Measurements from ENCODE around the gene TRIM46. TPM values are rescaled to one million over a fixed set of nuclear protein-coding genes. Genes with fewer than 3 reads are reported as not detected.
"Not testable (repeated sequence)": the region's sequence is repeated elsewhere in the genome, so short reads cannot be mapped to it uniquely, and the experiment has no call there.

The TRIM46 gene
- total RNA-seq, 1 donor from 2014 or later = 10.7 TPM

DNA sequence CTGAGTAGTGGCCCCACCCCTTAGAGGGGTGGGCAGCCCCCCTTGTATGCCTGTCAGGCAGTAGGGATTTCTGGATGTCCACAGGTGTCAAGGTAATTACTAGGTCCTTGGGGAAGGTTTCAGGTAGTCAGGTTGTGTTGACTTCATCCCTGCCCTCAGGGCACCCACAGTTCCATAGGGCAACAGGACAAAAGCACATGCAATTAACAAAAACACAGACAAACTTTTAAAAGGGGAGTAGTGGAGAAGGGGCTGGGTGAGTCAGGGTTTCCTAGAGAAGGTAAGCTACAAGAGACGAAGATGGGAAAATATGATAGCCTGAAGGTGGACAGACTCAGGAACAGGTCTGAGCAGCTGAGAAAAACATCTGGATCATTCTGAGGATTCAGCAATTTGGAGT lies 14.7 kb upstream of the TRIM46 start:
- H3K27ac Mint-ChIP-seq = no peak overlapping the region
- intact Hi-C loops (cut with micrococcal nuclease) = no loop called here
- no peak for DNase-seq
- no peak overlapping the region for H3K4me3 Mint-ChIP-seq
- no peaks in the 10 kb centered on the region for H3K4me1 Mint-ChIP-seq
- no peaks in the 10 kb centered on the region for H3K36me3 Mint-ChIP-seq (ENCODE audit: low read depth)
- H3K27me3 Mint-ChIP-seq = peaks cover 25% of the 10 kb centered on the region
- H3K9me3 Mint-ChIP-seq = no peaks in the 10 kb centered on the region

DNA sequence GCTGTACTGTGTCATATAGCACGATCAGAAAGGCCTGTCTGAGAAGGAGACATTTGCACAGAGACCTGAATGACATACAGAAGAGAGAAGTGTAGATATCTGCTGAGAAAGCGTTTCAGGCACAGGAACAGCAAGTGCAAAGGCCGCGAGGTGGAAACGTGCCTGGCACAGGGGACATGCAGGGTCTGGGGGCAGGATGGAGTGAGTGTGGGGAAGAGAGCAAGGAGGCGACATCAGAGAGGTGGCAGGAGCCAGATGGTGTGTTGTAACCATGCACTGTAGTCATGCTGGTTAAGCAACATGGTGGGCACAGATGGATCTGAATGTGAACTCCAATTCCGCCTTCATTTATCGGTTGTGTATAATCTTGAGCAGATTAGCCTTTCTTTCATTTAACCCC lies 13.5 kb upstream of the TRIM46 start:
- no peaks in the 10 kb centered on the region for H3K9me3 Mint-ChIP-seq
- intact Hi-C loops (cut with micrococcal nuclease) = no loop called here
- DNase-seq = no peak

DNA sequence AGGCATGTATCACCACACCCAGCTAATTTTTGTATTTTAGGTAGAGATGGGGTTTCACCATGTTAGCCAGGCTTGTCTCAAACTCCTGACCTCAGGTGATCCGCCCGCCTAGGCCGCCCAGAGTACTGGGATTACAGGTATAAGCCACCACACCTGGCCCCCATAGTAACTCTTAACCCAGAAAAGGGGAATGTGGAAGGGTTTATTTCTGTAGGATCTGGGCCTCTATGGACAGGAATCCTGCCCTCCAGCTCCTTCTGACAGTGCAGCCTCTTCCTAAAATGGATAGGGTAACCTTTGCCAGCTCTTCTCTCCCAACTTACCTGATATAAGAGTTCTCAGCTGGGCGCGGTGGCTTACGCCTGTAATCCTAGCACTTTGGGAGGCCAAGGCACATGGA lies 11.0 kb upstream of the TRIM46 start:
- H3K9me3 Mint-ChIP-seq; intact Hi-C loops (cut with micrococcal nuclease); H3K27me3 Mint-ChIP-seq; H3K27ac Mint-ChIP-seq; H3K4me1 Mint-ChIP-seq; H3K36me3 Mint-ChIP-seq (ENCODE audit: low read depth); H3K4me3 Mint-ChIP-seq; DNase-seq: not testable (repeated sequence)

More for the DNA sequence above, 13.5 kb upstream of the TRIM46 start:
- no peak overlapping the region for H3K4me3 Mint-ChIP-seq
- no peaks in the 10 kb centered on the region for H3K4me1 Mint-ChIP-seq
- peaks cover 17% of the 10 kb centered on the region for H3K27me3 Mint-ChIP-seq
- H3K27ac Mint-ChIP-seq = peak overlapping the region; percentile 4
- H3K36me3 Mint-ChIP-seq (ENCODE audit: low read depth) = no peaks in the 10 kb centered on the region

DNA sequence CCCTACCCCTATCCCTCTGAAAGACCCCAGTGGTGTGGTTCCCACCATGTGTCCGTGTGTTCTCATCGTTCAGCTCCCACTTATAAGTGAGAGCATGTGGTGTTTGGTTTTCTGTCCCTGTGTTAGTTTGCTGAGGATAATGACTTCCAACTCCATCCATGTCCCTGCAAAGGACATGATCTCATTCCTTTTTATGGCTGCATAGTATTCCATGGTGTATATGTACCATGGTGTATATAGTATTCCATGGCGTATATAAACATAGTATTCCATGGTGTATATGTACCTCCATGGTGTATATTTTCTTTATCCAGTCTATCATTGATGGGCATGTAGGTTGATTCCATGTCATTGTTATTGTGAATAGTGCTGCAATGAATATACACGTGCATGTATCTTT lies 9.9 kb upstream of the TRIM46 start:
- H3K4me3 Mint-ChIP-seq; H3K27me3 Mint-ChIP-seq; DNase-seq; intact Hi-C loops (cut with micrococcal nuclease); H3K9me3 Mint-ChIP-seq; H3K27ac Mint-ChIP-seq; H3K36me3 Mint-ChIP-seq (ENCODE audit: low read depth): not testable (repeated sequence)
- peaks cover 11% of the 10 kb centered on the region for H3K4me1 Mint-ChIP-seq

DNA sequence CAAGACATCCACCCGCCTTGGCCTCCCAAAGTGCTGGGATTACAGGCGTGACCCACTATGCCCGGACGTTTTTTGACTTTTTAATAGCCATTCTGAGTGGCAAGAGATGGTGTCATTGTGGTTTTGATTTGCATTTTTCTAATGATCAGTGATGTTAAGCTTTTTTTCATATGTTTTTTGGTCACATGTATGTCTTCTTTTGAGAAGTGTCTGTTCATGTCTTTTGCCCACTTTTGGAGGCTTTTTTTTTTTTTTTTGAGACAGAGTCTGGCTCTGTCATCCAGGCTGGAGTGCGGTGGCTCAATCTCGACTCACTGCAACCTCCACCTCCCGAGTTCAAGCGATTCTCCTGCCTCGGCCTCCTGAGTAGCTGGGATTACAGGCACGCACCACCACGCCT lies 9.0 kb upstream of the TRIM46 start:
- H3K4me3 Mint-ChIP-seq, H3K27me3 Mint-ChIP-seq, H3K9me3 Mint-ChIP-seq, DNase-seq, H3K27ac Mint-ChIP-seq: not testable (repeated sequence)
- intact Hi-C loops (cut with micrococcal nuclease) = loop anchor here (5.0 kb wide), 1 partner anchor 37 kb away; the partner anchor contains the start of gene EFNA1
- H3K36me3 Mint-ChIP-seq (ENCODE audit: low read depth) = peaks cover 12% of the 10 kb centered on the region
- H3K4me1 Mint-ChIP-seq = peaks cover 15% of the 10 kb centered on the region

DNA sequence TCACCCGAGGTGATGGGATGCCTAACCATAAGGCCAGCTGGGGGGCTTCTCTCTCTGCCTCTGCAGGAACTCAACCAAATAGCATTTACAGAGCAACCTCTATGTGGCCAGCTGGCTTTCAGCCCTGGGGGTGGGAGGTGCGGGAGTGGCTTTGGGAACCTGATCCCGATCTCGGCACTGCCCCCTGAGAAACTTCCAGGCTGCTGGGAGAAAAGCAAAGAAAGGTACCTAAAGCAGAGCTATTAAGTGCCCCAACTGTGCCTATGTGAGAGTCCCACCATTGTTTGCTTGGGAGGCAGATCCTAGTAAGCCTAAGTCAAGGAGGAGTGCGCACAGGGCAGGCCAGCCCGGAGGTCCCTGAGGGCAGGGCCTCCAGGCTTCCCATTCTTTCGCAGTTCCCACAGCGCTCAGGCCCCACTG lies 7.6 kb upstream of the TRIM46 start:
- Mint-ChIP-seq H3K9me3 (no peaks in the 10 kb centered on the region), H3K36me3 (ENCODE audit: low read depth) (peaks cover 19% of the 10 kb centered on the region), H3K4me3 (no peak overlapping the region), H3K27ac (no peak overlapping the region), H3K27me3 (peaks cover 4% of the 10 kb centered on the region), H3K4me1 (peaks cover 18% of the 10 kb centered on the region)
- intact Hi-C loops (cut with micrococcal nuclease) = loop anchor here (5.0 kb wide), 1 partner anchor 39 kb away; the partner anchor contains the start of gene EFNA1
- DNase-seq = no peak

DNA sequence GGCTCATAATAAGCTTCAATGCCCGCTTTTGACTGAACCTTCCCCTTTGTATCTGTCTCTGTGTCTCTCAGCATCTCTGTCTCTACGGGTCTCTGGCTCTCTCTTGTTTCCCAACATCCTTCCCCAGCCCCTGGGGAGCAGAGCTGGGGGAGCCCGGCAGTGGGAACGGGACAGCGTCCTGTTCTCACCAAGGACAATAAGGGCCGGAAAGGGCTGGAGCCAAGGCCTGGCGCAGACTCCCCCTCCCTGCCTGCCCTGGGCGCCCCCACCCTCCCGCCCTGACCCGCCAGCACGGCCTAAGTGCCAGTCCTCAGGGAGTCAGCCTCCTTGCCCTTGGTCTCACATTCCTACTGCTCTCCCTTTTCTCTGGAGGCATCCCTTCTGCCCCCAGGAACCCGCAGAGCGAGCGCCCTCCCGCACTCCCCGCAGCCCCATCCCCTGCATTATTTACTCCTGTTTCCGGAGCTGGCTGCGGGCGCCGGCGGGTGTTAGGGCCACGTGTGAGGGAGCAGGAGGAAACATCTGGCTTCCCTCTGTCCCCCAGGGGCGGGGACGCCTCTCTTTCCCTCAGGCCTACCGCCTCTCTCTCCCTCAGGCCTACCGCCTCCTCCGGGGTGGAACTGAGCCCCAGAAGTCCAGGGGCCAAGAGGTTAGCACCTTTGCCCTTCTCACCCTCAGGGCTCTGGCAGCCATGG lies 7.0 kb upstream of the TRIM46 start:
- Mint-ChIP-seq H3K9me3 (no peaks in the 10 kb centered on the region), H3K27ac (no peak overlapping the region), H3K36me3 (ENCODE audit: low read depth) (peaks cover 20% of the 10 kb centered on the region), H3K4me3 (no peak overlapping the region), H3K27me3 (peaks cover 4% of the 10 kb centered on the region), H3K4me1 (peaks cover 18% of the 10 kb centered on the region)
- DNase-seq = peak; percentile 56
- intact Hi-C loops (cut with micrococcal nuclease) = loop anchor here (1.0 to 5.0 kb wide), 2 partner anchors 39 to 75 kb away; partner anchors contain the start of gene EFNA1

DNA sequence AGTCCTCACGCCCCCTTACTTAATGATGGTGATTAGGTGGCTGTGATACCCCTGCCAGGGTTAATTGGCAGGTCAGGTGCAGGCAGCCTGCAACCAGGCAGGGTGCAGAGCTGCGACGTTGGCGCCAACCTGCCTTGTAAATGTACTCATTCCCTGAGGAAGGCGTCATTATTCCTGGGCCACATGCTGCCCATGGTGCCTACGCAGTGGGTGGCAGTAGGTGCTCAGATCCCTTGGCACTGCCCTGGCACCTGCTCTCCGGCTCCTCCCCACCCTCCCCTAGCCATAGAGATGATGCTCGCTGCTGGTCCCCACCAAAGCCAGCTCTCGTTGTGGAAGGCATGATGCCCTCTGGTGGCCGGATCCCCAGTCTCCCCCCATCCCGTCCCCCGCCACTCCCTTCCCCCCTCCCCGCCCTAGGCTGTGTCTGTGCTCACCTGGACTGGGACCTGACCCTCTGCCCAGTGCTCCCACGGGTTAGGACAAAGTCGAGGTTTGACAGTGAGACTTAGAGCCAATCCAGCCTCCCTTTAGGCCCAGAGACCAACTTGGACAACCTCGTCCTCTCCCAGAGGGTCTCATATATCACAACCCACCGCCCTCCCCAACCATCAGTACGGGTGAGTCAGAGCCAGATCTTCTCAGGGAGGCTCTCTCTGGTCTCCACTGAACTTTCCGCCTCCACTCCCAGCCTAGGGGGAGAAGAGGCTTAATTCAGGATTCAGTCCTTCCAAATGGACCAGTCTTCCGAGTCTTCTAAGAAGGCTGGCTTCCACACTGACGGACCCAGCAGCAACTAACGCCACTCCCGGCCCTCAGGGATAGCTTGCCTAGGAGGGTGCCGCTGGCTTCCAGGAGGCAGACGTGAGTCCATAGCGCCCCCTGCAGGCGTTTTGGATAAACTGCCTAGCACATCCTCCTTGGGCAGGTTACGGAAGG lies 6.2 kb upstream of the TRIM46 start:
- H3K4me3 Mint-ChIP-seq = peak overlapping the region; percentile 68
- no peaks in the 10 kb centered on the region for H3K9me3 Mint-ChIP-seq
- H3K27ac Mint-ChIP-seq = peak overlapping the region; percentile 29
- peaks cover 25% of the 10 kb centered on the region for H3K36me3 Mint-ChIP-seq (ENCODE audit: low read depth)
- peaks cover 24% of the 10 kb centered on the region for H3K4me1 Mint-ChIP-seq
- DNase-seq = peak; percentile 96
- H3K27me3 Mint-ChIP-seq = peaks cover 4% of the 10 kb centered on the region
- intact Hi-C loops (cut with micrococcal nuclease) = loop anchor here (1.0 to 5.0 kb wide), 3 partner anchors 40 to 76 kb away; partner anchors contain the start of gene EFNA1

DNA sequence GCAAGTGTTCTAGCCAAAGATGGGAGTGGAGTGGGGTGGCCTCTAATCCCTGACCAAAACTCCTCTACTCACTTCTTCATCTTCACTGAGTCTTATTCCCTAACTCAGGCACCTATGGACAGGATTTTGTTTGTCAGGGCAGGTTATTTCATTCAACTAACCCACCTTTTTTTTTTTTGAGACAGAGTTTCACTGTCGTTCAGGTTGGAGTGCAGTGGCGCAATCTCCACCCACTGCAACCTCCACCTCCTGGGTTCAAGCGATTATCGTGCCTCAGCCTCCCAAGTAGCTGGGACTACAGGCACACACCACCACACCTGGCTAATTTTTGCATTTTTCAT lies 5.6 kb upstream of the TRIM46 start:
- H3K4me1 Mint-ChIP-seq = peaks cover 27% of the 10 kb centered on the region
- not testable (repeated sequence) for H3K9me3 Mint-ChIP-seq, H3K27me3 Mint-ChIP-seq, DNase-seq, H3K27ac Mint-ChIP-seq, H3K4me3 Mint-ChIP-seq
- intact Hi-C loops (cut with micrococcal nuclease) = loop anchor here (1.0 to 5.0 kb wide), 2 partner anchors 41 to 74 kb away; partner anchors contain the start of gene EFNA1
- peaks cover 26% of the 10 kb centered on the region for H3K36me3 Mint-ChIP-seq (ENCODE audit: low read depth)

DNA sequence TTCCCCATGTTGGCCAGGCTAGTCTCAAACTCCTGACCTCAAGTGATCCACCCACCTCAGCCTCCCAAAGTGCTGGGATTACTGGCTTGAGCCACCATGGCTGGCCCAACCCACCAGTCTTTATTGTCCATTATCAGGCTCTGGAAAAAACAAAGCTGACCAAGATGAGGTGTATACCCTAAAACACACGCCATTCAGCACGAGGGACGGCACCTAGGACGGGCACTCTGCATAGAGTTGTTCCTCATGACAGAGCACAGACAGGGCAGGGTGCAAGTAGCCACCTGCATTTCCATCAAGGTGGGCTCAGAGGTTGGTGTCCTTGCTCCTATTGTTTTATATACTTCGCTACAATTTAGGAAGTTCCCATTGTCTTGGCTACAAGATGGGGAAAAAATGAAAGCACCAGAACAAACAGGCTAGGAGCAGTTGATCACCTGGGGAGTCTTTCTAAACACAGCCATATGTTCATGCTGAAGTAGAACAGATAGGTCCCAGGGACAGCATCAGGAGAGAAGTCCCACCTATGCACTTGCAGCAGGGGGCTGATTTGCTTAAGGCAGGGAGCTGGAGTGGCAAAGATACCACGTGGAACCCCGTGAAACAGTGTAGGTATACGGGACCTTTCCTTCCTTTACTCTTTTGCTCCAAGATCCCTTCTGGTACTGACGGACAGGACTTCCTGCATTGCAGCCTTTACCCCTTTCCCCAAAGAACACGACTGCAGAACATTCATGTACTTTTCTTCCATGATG lies 5.0 kb upstream of the TRIM46 start:
- intact Hi-C loops (cut with micrococcal nuclease) = loop anchor here (1.0 to 5.0 kb wide), 2 partner anchors 41 to 74 kb away; partner anchors contain the start of gene EFNA1
- H3K36me3 Mint-ChIP-seq (ENCODE audit: low read depth) = peaks cover 28% of the 10 kb centered on the region
- peak; percentile 57 for DNase-seq
- H3K27me3 Mint-ChIP-seq = peaks cover 10% of the 10 kb centered on the region
- no peak overlapping the region for H3K4me3 Mint-ChIP-seq
- no peak overlapping the region for H3K27ac Mint-ChIP-seq
- no peaks in the 10 kb centered on the region for H3K9me3 Mint-ChIP-seq
- peaks cover 33% of the 10 kb centered on the region for H3K4me1 Mint-ChIP-seq

DNA sequence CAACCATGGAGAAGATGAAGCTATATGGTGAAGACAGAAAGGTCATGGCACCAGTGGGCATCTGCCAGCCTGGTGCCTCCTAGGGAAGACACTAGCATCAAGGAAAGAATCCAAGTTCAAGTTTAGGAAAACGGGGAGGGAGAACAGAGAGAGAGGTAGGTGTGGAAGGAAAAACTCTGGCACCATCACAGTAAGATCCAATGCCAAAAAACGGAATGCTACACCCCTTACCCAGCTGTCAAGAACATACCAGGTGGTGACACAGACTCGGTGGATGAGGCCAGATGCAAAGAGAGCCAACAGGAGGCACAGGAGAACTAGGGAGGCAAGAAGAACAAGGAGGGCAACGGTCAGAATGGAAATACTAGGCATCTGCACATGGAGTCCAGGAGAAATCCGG lies 4.1 kb upstream of the TRIM46 start:
- Mint-ChIP-seq H3K4me1 (peaks cover 38% of the 10 kb centered on the region), H3K27ac (peak overlapping the region; percentile 1), H3K36me3 (ENCODE audit: low read depth) (peaks cover 28% of the 10 kb centered on the region), H3K27me3 (peaks cover 10% of the 10 kb centered on the region), H3K9me3 (no peaks in the 10 kb centered on the region), H3K4me3 (peak overlapping the region; percentile 1)
- intact Hi-C loops (cut with micrococcal nuclease) = loop anchor here (5.0 kb wide), 1 partner anchor 42 kb away; the partner anchor contains the start of gene EFNA1
- DNase-seq = no peak

DNA sequence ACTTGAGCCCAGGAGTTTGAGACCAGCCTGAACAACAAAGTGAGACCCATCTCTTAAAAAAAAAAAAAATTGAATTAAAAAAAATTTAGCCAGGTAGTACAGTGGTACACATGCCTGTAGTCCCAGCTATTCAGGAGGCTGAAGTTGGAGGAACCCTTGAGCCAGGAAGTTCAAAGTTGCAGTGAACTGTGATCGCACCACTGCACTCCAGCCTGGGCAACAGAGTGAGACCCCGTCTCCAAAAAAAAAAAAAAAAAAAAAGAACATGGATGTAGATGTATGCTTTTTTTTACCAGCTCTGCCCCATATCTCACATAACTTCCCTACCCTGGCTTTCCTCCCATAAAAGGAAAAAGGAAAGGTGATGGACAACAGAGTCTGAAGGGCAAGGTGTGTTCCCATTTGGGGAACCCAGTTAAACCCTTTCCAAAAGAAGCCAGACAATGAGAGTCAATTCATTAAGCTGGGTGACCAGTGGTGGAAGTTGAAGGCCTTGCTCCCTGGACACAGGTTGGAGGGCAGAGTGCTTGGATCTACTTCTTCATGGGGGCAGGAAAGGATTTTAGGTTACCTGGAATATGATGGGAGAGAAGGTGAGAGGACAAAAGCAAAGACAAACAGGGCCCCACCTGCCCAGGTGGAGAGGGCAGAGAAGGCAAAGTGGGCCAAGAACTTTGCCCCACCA lies 3.4 kb upstream of the TRIM46 start:
- Mint-ChIP-seq H3K4me1 (peaks cover 44% of the 10 kb centered on the region), H3K27me3 (peaks cover 10% of the 10 kb centered on the region), H3K4me3 (peak overlapping the region; percentile 55), H3K36me3 (ENCODE audit: low read depth) (peaks cover 28% of the 10 kb centered on the region), H3K27ac (no peak overlapping the region), H3K9me3 (no peaks in the 10 kb centered on the region)
- intact Hi-C loops (cut with micrococcal nuclease) = loop anchor here (5.0 kb wide), 1 partner anchor 152 kb away; the partner anchor contains the start of gene RUSC1
- DNase-seq = no peak

DNA sequence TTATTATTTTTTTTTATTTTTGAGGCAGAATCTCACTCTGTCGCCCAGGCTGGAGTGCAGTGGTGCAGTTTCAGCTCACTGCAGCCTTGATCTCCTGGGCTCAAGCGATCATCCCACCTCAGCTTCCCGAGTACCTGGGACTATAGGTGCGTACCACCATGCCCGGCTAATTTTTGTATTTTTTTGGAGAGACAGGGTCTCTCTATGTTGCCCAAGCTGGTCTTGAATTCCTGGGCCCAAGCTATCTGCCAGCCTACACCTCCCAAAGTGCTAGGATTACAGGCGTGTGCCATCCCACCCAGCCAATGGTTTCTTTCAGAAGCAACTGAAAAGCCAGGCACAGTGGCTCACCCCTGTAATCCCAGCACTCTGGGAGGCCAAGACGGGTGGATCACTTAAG lies 2.8 kb upstream of the TRIM46 start:
- Mint-ChIP-seq H3K4me1 (peaks cover 50% of the 10 kb centered on the region), H3K9me3 (no peaks in the 10 kb centered on the region), H3K36me3 (ENCODE audit: low read depth) (peaks cover 28% of the 10 kb centered on the region), H3K27ac (no peak overlapping the region), H3K27me3 (peaks cover 8% of the 10 kb centered on the region), H3K4me3 (no peak overlapping the region)
- intact Hi-C loops (cut with micrococcal nuclease) = loop anchor here (5.0 kb wide), 1 partner anchor 151 kb away; the partner anchor contains the start of gene RUSC1
- DNase-seq = no peak

Measured in activated CD4-positive, alpha-beta T cell treated with anti-CD3 and anti-CD28 coated beads, Interleukin-2, amount 10 ng/mL, durations not matched to agents 24 days and 14 days (primary cell).